Measurements from ENCODE around the gene TBL1XR1.
A peak's percentile ranks its signal among the peaks of the same experiment; 100 is the strongest.

The TBL1XR1 gene

DNA sequence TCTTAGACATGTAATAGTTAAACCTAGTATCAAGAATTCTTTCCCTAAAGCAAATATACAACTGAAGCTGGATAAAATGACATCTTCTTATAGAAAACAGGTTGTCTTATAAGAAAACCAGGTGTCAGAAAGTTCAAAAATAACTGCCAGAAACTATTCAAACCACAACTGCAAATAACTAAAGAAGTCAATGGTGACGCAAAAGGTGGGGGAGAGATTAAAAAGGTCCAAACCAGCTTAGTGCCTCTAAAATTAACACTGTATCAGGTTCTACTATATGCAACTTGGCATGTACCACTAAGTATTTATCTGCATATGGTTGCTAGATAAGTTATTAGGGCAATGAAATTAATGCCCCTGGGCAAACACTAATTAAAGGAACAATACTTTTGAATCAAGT, 136.8 kb downstream of the TBL1XR1 start:
- H3K4me1 ChIP-seq (ENCODE audit: control insufficient read depth, insufficient read depth, low read length, poor library complexity, severe bottlenecking): peaks cover 9% of the 10 kb centered on the region
- H3K9me3 ChIP-seq (ENCODE audit: control insufficient read depth, low read length): no peaks in the 10 kb centered on the region
- H3K27ac ChIP-seq (ENCODE audit: insufficient read depth, low read length, poor library complexity, severe bottlenecking): no peak overlapping the region
- H3K36me3 ChIP-seq (ENCODE audit: control insufficient read depth, insufficient read depth, low read length): no peaks in the 10 kb centered on the region
- no peaks in the 10 kb centered on the region for H3K27me3 ChIP-seq (replicated peaks; ENCODE audit: control insufficient read depth, insufficient read depth, low read length, poor library complexity, severe bottlenecking)
- DNase-seq: no peak
- H3K4me3 ChIP-seq (ENCODE audit: insufficient read depth, low read depth, low read length, poor library complexity, severe bottlenecking): no peak overlapping the region

DNA sequence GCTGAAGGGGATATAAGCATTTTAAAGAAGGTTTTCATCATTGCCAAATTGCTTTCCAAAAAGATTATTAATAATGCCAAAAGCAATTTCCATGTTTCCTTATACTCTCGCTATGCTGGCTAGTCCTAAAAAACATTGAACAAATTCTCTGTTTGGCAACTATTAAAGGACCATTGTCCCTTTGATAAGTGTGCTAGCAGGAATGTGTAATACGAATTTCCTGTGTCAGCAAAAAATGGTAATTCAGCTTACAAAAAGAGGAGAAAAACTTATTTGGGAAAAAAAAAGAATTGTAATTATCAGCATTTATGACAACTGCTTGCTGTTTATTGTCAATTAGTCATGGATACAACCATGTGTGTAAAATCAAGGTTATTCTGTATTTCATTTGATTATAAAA, 138.6 kb downstream of the TBL1XR1 start:
- no peak overlapping the region for H3K27ac ChIP-seq (ENCODE audit: insufficient read depth, low read length, poor library complexity, severe bottlenecking)
- H3K4me1 ChIP-seq (ENCODE audit: control insufficient read depth, insufficient read depth, low read length, poor library complexity, severe bottlenecking): peaks cover 9% of the 10 kb centered on the region
- H3K36me3 ChIP-seq (ENCODE audit: control insufficient read depth, insufficient read depth, low read length): no peaks in the 10 kb centered on the region
- H3K4me3 ChIP-seq (ENCODE audit: insufficient read depth, low read depth, low read length, poor library complexity, severe bottlenecking): no peak overlapping the region
- no peak for DNase-seq
- H3K27me3 ChIP-seq (replicated peaks; ENCODE audit: control insufficient read depth, insufficient read depth, low read length, poor library complexity, severe bottlenecking): no peaks in the 10 kb centered on the region
- no peaks in the 10 kb centered on the region for H3K9me3 ChIP-seq (ENCODE audit: control insufficient read depth, low read length)

DNA sequence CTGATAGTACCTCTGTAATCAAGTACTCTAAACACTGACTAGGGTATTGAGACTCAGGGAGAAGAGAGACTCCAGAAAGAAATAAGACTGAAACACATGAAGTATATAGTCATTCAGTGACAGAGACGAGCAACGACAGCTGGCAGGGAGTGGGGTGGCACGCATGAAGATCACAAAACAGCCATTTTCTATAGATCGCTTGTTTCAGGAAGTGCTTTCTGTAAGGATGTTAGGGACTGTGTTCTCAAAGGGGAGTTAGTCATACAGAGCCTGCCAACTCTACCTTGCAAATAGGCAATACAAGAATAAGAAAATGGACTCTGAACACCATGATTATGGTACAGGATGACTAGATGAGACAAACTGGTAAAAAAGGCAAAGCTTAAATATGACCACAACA, 139.5 kb downstream of the TBL1XR1 start:
- Histone ChIP-seq H3K27me3 (replicated peaks; ENCODE audit: control insufficient read depth, insufficient read depth, low read length, poor library complexity, severe bottlenecking) (no peaks in the 10 kb centered on the region), H3K4me1 (ENCODE audit: control insufficient read depth, insufficient read depth, low read length, poor library complexity, severe bottlenecking) (peaks cover 9% of the 10 kb centered on the region), H3K36me3 (ENCODE audit: control insufficient read depth, insufficient read depth, low read length) (no peaks in the 10 kb centered on the region), H3K4me3 (ENCODE audit: insufficient read depth, low read depth, low read length, poor library complexity, severe bottlenecking) (peak overlapping the region; percentile 8), H3K27ac (ENCODE audit: insufficient read depth, low read length, poor library complexity, severe bottlenecking) (no peak overlapping the region), H3K9me3 (ENCODE audit: control insufficient read depth, low read length) (no peaks in the 10 kb centered on the region)
- no peak for DNase-seq

DNA sequence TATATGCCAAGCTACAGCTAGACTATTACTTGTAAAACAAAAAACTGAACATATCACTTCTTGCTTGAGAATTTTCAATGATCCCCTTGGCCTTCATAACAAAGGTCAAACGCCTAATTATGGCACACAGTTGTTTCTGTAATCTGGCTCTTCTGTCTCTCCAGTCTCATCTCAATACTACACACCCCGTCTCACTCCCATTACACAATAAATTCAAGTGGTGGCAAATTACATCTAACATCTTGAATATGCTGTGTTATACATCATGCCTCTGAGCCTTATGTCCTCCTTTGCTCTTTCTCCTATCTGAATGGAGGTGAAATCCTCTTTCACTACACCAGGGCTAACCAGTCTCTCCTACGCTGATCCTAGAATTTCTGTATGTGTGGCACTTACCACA, 140.4 kb downstream of the TBL1XR1 start:
- Histone ChIP-seq H3K27me3 (replicated peaks; ENCODE audit: control insufficient read depth, insufficient read depth, low read length, poor library complexity, severe bottlenecking) (no peaks in the 10 kb centered on the region), H3K4me3 (ENCODE audit: insufficient read depth, low read depth, low read length, poor library complexity, severe bottlenecking) (no peak overlapping the region), H3K4me1 (ENCODE audit: control insufficient read depth, insufficient read depth, low read length, poor library complexity, severe bottlenecking) (peaks cover 9% of the 10 kb centered on the region), H3K9me3 (ENCODE audit: control insufficient read depth, low read length) (no peaks in the 10 kb centered on the region), H3K36me3 (ENCODE audit: control insufficient read depth, insufficient read depth, low read length) (no peaks in the 10 kb centered on the region), H3K27ac (ENCODE audit: insufficient read depth, low read length, poor library complexity, severe bottlenecking) (no peak overlapping the region)
- DNase-seq: no peak

DNA sequence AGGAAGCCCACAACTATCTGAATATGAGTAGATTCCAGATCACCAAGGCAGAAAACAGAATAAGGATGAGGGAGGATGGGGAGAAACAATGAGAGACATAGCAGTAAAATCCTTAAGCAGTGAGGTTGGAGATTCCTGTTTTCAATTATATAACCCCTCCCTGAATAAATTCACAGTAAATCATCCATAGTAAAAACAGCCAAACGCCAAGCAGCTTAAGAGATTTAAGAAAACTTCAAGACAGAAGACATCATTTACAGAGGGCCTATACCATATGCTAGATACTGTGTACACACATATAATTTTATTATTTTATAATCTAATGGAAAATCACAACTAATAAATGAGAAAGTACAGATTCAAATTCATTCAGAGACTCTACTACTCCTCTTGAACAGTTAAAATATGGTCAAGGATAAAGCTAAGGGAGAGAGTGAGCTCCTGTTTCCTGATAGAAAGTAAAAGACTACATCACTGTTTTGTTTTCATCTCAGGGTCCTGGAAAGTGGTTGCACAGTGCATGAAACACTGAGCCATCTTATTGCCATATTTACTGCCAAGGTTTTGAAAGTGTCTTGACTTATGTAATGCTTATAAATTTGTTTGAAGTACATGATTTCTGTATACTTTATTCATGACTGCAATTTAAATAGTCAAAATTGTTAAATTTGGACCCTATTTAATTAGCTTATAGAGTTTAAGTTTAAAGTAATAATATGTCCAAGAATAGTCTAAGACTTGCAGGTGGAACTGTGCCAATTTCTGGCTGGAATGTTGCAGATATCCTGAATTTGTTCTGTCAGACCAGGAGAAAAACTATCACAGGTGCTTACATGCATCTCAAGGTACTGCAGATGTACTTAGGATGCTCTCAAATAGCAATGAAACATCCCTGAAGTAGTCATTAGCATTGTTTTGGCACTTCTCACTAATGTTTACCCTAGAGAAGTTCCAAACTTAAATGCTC, 141.4 kb downstream of the TBL1XR1 start:
- no peaks in the 10 kb centered on the region for H3K27me3 ChIP-seq (replicated peaks; ENCODE audit: control insufficient read depth, insufficient read depth, low read length, poor library complexity, severe bottlenecking)
- H3K4me3 ChIP-seq (ENCODE audit: insufficient read depth, low read depth, low read length, poor library complexity, severe bottlenecking): no peak overlapping the region
- no peak overlapping the region for H3K27ac ChIP-seq (ENCODE audit: insufficient read depth, low read length, poor library complexity, severe bottlenecking)
- no peak for DNase-seq
- no peaks in the 10 kb centered on the region for H3K9me3 ChIP-seq (ENCODE audit: control insufficient read depth, low read length)
- H3K36me3 ChIP-seq (ENCODE audit: control insufficient read depth, insufficient read depth, low read length): no peaks in the 10 kb centered on the region
- peaks cover 9% of the 10 kb centered on the region for H3K4me1 ChIP-seq (ENCODE audit: control insufficient read depth, insufficient read depth, low read length, poor library complexity, severe bottlenecking)

DNA sequence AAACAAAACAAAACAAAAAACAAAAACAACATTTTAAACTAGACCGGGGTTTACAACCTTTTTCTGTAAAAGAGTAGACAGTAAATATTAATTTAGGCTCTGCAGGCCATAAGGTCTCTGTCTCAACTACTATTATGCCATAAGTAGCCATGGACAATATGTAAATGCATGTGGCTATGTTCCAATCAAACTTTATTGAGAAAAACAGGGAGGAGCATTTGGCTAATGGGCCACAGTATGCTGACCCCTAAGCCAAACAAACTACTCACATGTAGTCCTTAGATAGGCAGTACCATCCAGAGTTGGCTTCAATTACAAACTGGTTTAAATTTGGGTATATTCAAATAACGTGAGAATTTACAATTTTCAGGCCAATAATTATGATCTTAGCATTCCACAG, 144.2 kb downstream of the TBL1XR1 start:
- H3K27ac ChIP-seq (ENCODE audit: insufficient read depth, low read length, poor library complexity, severe bottlenecking): no peak overlapping the region

DNA sequence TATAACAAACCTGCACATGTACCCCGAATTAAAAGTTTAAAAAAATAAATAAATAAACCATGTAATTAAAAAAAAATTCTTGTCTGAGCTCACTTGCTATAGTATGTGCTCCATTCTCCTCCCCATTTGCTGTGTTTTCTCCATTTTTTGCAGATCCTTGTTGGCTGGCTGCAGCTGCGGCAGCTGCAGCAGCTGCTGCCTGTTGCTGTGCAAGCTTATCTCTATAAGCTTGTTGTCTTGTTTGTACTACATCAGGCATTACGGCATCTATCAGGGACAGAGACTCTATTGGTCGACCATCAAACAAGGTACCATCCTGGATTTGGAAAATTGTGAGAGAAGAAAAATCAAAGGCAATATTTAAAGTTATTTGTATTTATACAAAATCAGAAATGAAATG, 145.9 kb downstream of the TBL1XR1 start:
- Histone ChIP-seq H3K27ac (ENCODE audit: insufficient read depth, low read length, poor library complexity, severe bottlenecking) (no peak overlapping the region), H3K36me3 (ENCODE audit: control insufficient read depth, insufficient read depth, low read length) (peaks cover 20% of the 10 kb centered on the region)

More for the DNA sequence above, 144.2 kb downstream of the TBL1XR1 start:
- Histone ChIP-seq H3K9me3 (ENCODE audit: control insufficient read depth, low read length) (no peaks in the 10 kb centered on the region), H3K27me3 (replicated peaks; ENCODE audit: control insufficient read depth, insufficient read depth, low read length, poor library complexity, severe bottlenecking) (no peaks in the 10 kb centered on the region), H3K4me1 (ENCODE audit: control insufficient read depth, insufficient read depth, low read length, poor library complexity, severe bottlenecking) (peaks cover 9% of the 10 kb centered on the region), H3K4me3 (ENCODE audit: insufficient read depth, low read depth, low read length, poor library complexity, severe bottlenecking) (no peak overlapping the region), H3K36me3 (ENCODE audit: control insufficient read depth, insufficient read depth, low read length) (peaks cover 10% of the 10 kb centered on the region)
- DNase-seq: no peak

DNA sequence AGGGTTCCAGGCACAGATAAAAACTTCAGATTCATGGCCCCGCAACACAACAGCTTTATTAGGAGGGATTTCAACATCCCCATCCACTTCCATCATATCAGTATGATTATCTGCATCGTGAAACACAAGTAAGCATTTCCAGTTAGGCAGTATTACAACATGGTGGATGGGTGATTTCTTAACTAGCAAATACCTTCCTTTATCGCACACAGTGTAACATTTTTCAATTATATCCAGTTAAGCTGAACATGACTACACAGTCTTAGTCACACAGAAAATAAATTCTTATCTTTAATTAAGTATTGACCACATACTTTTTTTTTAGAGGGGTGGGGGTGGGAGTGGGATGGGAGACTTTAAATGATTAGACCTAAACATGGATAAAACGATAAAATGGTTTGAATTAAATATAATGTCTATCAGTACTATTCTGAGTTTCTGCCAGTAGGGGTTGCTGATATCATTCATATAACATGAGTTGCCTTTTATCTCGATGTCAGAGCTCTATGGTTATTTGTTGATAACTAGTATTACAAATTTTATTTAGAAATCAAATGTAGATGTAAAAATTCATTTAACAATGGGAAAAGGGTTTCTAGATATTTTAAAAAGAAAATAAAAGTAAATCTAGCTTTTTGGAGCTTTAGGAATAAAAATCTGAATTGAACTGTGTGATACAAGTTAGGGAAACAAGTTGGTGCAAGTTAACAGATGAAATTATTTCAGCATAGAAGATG, 146.6 kb downstream of the TBL1XR1 start:
- H3K27me3 ChIP-seq (replicated peaks; ENCODE audit: control insufficient read depth, insufficient read depth, low read length, poor library complexity, severe bottlenecking): no peaks in the 10 kb centered on the region
- H3K4me3 ChIP-seq (ENCODE audit: insufficient read depth, low read depth, low read length, poor library complexity, severe bottlenecking): no peak overlapping the region
- DNase-seq: no peak
- H3K4me1 ChIP-seq (ENCODE audit: control insufficient read depth, insufficient read depth, low read length, poor library complexity, severe bottlenecking): no peaks in the 10 kb centered on the region
- H3K27ac ChIP-seq (ENCODE audit: insufficient read depth, low read length, poor library complexity, severe bottlenecking): no peak overlapping the region
- H3K36me3 ChIP-seq (ENCODE audit: control insufficient read depth, insufficient read depth, low read length): peaks cover 27% of the 10 kb centered on the region
- H3K9me3 ChIP-seq (ENCODE audit: control insufficient read depth, low read length): no peaks in the 10 kb centered on the region

More for the DNA sequence above, 145.9 kb downstream of the TBL1XR1 start:
- Histone ChIP-seq H3K4me1 (ENCODE audit: control insufficient read depth, insufficient read depth, low read length, poor library complexity, severe bottlenecking) (peaks cover 3% of the 10 kb centered on the region), H3K9me3 (ENCODE audit: control insufficient read depth, low read length) (no peaks in the 10 kb centered on the region), H3K27me3 (replicated peaks; ENCODE audit: control insufficient read depth, insufficient read depth, low read length, poor library complexity, severe bottlenecking) (no peaks in the 10 kb centered on the region), H3K4me3 (ENCODE audit: insufficient read depth, low read depth, low read length, poor library complexity, severe bottlenecking) (no peak overlapping the region)
- DNase-seq: no peak

DNA sequence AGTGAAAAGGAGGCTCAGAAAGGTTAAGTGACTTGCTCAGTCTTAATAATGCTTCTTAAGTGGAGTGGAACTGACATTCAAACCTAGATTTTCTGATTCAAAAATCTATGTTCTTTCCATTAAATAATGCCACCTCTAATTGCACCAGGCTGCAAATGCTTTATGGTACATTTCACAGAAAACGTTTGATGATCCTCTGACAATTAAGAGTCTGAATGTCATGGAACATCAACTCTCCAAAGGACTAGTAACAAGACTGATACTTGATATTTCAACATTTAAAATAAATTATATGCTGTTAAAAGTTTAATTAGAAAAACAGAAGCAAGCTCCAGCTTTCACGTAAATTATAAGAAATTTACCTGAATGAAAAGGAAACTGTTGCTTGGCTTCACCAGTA, 151.5 kb downstream of the TBL1XR1 start:
- Histone ChIP-seq H3K27ac (ENCODE audit: insufficient read depth, low read length, poor library complexity, severe bottlenecking) (no peak overlapping the region), H3K9me3 (ENCODE audit: control insufficient read depth, low read length) (no peaks in the 10 kb centered on the region), H3K36me3 (ENCODE audit: control insufficient read depth, insufficient read depth, low read length) (peaks cover 45% of the 10 kb centered on the region), H3K4me1 (ENCODE audit: control insufficient read depth, insufficient read depth, low read length, poor library complexity, severe bottlenecking) (no peaks in the 10 kb centered on the region), H3K27me3 (replicated peaks; ENCODE audit: control insufficient read depth, insufficient read depth, low read length, poor library complexity, severe bottlenecking) (no peaks in the 10 kb centered on the region), H3K4me3 (ENCODE audit: insufficient read depth, low read depth, low read length, poor library complexity, severe bottlenecking) (no peak overlapping the region)
- no peak for DNase-seq

DNA sequence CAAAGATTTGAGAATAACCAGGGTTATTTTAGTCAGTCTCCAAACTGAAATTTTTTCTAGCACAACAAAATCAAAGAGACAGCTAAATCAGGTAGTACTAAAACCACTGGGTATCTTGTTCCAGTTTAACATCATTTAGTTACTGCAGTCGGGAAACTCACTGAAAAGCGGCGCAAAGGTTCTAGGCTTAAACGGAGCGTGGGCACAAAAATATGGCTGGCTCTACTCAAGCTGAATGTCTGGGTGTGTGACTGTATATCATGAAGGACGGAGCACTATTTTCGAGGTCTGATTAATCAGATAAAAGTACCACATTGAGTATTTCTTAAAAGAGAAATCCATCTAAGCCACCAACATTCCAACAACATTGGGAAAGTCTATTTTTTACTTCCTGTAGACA, 152.1 kb downstream of the TBL1XR1 start:
- H3K36me3 ChIP-seq (ENCODE audit: control insufficient read depth, insufficient read depth, low read length): peaks cover 45% of the 10 kb centered on the region
- no peak for DNase-seq

More for the DNA sequence above, 152.1 kb downstream of the TBL1XR1 start:
- H3K27me3 ChIP-seq (replicated peaks; ENCODE audit: control insufficient read depth, insufficient read depth, low read length, poor library complexity, severe bottlenecking): no peaks in the 10 kb centered on the region
- H3K27ac ChIP-seq (ENCODE audit: insufficient read depth, low read length, poor library complexity, severe bottlenecking): no peak overlapping the region
- no peaks in the 10 kb centered on the region for H3K4me1 ChIP-seq (ENCODE audit: control insufficient read depth, insufficient read depth, low read length, poor library complexity, severe bottlenecking)
- H3K4me3 ChIP-seq (ENCODE audit: insufficient read depth, low read depth, low read length, poor library complexity, severe bottlenecking): no peak overlapping the region
- no peaks in the 10 kb centered on the region for H3K9me3 ChIP-seq (ENCODE audit: control insufficient read depth, low read length)
